Activated T-cell treated with anti-CD3 and anti-CD28 coated beads, Interleukin-2, amount 50 U/mL, for 1 hour (primary cell): Measurements from ENCODE around the gene MRPS18A.

Source experiments
- DNase-seq: peaks from one replicate; pipeline ENCODE4 v3.0.0-alpha.2; 2020

Gene MRPS18A

DNA sequence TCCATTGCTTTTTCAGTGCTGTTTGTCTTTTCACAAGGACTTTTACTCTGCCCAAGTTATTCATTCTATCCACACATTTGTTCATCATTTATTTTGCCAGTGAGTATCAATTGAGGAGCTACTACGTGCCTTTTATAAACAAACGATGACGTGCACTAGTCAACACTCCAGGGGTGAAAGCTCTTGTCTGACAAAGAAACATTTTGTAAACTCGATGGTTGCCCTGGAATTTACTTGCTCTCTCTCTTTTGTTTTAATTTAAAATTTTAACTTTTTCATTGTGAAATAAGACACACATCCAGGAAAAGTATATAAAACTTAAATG, 8.3 kb upstream of the MRPS18A start:
- no peak for DNase-seq

DNA sequence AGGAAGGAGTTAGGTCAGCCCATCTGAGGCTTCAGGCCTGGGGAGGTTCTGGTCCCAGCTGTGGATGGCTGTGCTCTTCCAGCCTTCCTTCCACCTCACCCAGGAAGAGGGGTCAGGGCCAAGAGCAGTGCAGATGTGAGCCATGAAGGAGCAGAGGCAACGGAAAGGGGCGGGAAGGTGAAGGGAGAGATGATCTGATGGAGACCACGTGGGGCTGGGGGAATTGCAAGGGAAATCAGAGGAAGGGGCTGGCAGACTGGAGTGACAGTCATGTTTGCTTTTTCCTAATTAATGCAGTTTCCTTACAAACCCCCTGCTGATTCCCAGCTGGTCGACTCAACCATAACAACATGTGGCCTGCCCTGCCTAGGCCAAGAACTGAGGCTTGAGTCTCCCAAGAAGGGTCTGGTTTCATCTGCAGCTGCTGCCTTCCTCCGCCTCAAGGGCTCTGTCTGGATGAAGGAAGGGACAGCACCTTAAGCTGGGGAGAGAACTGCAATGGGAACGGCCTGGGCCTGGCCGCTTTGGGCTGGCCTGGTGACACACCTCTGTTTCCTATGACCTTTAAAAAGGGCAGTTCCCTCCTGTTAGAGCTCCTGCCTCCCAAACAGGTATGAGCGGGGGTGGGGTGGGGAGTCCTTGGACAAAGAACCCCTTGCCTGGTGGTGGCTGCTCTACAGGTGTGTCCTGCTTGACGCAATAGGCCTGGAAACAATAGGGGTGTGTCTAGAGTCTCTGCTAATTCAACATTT, 7.8 kb upstream of the MRPS18A start:
- DNase-seq = no peak

DNA sequence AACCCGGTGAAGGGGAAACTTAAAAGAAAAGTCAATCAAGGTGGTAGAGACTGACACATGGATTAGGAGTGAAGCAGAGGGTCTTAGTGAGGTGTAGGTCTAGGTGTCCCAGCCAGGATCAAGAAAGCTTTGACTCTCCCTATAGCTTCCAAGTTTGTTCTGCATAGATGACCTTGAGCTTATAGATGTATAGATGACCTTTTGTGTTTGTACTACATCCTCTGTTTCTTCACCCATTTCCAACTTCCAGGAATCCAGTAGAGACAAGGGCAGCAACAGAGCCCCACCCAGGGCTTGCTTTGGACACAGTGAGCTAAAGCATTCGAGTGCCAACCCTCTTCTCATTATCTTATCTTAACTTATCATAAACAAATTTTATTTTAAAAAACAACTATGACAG, 1.8 kb upstream of the MRPS18A start:
- no peak for DNase-seq

DNA sequence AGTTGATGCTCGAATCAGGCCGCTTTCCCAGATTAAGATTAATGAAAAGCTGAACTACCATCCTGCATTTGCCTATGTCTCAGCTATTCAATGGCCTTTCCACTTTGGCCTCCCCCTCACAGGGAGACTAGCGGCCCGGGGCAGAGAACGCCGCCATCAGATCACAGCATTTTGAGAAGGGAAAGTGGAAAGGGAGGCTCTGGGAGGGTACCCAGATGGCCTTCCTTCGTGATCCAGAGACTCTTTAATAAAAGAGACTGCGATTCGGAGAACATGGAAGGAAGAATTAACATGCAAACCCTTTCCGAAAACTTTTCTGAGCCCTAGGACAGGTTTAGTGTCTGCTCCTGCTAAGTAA, 533 bp downstream of the MRPS18A start:
- no peak for DNase-seq

DNA sequence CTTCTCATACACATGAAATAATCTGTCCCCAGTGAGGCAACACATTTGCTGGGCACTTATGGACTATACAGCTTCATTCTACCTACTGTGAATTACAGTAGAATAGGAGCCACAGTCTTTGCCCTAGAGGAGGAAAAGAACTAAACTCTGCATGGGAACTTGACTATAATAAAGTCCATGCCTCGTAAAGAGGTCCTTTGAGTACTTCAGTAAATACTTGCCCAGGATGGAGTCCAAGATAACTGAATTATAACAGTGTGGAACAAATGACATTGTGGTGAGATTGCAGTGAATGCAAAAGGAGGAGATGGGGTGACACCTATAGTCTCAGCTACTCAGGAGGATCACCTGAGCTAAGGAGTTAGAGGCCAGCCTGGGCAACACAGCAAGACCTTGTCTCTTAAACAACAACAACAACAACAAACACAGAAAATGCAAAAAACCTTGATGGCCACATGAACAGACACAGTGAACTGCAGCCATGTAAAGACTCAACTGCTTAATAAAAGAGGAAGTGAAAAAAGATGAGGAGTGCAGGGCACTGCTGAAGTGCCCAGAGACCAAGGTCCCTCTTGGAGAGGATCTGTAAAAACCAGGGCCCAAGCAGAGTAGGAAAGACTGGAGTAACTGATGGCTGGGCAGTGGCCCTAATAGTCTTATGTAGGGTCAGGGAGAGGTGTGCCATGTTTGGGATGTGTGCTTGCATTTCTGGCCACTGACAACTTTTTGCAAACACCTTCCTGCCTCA, 3.7 kb downstream of the MRPS18A start:
- DNase-seq = no peak

DNA sequence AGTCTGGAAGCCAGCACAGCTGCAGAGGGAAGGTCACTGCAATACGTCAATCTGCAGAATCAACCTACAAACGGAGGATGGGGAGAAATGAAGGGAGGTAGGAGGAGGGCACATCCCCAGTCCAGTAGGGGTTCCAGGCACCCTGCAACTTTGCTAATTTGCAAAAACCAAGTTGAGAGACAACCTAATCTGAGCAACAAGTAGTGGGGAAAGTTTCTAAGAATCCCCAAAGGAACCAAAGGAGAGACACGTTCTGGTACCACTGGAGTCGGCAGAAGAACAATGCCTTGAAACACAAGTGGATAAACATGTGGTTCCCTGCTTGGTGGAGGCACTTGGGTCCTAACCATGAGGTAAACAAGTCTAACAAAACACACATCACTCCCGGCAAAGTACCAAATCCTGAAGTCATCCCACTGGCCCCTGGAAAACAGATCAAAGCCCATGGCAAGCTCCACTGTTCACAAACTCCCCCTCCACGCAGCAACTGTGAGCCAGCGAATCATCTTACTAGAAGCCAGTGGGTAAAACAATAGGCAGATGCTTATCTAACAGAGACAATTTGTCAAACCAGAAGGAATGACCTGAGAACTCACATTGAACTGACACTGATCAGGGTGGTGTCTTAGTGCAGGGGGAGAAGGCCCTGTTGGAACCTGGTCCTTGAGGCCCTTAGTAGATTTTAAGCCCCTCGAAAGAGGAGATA, 4.7 kb downstream of the MRPS18A start:
- DNase-seq = no peak

DNA sequence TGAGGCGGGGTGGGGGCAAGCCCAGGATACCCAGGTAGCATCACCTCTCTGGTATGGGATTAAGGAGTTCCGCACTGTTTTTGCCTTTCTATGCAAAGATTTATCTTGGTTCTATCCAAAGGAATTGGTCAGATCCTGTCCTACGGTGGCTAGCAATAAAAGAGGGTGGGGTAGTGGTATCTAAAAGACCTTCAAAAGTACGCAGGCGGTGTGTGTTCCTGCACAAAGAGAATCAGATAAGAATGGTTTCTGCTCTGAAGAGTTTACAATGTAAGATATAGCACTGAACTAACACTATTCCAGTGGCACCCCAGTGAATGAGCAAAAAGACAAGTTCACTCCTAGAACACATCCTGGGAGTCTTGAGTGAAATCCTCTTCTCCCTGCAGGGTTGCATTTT, 6.3 kb downstream of the MRPS18A start:
- DNase-seq = no peak

DNA sequence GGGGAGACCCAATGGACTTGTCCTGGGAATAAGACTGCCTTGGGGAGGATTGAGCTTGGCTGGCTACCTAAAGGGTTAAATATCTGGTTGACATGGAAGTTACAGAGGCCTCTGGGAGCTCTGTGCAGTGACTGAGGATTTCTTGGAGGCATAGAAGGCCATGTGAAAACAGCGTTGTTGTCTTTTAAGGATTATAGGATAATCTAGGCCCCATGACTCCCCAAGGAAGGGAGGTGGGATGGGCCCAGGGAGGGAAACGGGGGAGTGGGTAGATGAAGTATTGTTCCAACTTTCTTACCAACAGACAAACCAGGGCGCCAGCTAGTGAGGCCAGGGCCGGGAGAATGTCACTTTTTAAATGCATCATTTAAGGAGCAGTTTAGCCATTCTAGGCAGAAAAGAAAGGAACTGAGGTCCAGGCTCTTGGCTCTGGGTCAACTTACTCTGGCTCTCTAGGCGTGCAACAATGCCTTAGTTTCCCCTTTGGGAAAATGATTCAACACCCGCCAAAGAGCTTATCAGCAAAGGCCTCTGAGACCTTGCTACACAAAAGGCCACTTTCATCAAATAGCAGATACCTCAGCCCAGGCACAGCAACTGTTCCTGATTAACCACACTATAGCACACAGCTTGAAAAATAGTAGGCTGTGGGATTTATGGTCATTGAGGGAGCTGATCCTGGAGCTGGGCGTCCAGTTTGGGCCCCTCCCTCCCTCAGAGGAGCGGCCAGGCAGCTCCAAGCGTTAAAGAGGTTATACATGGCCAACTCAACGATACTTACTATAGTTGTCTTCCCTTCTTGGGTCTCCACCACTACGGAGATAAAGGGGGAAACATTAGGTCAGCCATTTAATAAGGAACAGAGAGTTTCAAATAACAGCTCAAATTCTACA, 7.0 kb downstream of the MRPS18A start:
- DNase-seq = no peak

DNA sequence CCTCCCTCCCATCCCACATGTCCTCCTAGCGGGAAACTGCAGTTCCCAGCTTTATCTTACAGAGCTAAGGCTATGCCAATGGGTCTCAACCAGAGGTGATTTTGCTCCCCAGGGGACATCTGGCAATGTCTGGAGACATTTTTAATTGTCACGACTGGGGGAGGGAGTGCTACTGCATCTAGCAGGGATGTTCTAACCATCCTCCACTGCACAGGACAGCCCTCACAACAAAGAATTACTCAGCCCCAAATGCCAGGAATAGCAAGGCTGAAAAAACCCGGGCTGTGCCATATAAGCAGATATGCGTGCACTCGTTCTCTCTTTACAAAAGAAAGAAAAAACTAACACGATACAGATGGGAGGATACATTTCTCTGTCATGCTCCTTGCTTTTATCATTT, 8.5 kb downstream of the MRPS18A start:
- no peak for DNase-seq

DNA sequence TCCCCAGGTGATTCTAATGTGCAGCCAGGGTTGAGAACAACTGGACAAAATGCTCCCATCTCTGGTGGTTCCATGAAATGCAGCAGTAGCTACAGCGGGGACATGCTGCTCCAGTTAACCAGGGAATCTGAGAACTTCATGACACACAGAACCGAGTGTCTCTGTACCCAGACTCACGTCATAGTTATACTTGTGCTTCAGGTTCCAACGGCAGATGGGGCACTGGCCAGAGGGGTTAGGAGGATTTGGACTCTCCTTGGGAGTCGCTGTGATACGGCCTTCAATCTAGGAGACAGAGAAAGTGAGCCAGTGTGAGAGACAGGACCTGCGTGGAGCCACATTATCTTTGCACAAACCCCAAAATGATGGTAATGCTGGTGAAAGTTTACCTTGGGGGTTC, 9.2 kb downstream of the MRPS18A start:
- DNase-seq = no peak

DNA sequence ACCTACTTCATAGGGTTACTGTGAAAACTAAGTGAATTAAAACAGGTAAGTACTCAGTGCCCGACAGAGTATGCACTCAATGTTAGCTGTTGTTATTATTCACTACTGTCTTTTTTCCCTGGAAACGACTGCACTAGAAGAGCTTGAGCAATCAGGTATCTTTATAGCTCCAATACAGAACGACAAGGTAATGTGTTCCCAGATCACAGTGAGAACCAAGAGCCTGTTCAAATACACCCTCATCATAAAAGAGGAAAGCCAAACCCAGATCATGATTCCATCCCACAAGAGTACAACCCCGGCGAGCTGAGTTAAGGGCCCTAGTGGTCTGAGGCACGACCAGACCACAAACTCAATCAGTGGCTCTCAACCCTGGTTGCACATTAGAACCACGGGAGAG, 9.8 kb downstream of the MRPS18A start:
- no peak for DNase-seq

DNA sequence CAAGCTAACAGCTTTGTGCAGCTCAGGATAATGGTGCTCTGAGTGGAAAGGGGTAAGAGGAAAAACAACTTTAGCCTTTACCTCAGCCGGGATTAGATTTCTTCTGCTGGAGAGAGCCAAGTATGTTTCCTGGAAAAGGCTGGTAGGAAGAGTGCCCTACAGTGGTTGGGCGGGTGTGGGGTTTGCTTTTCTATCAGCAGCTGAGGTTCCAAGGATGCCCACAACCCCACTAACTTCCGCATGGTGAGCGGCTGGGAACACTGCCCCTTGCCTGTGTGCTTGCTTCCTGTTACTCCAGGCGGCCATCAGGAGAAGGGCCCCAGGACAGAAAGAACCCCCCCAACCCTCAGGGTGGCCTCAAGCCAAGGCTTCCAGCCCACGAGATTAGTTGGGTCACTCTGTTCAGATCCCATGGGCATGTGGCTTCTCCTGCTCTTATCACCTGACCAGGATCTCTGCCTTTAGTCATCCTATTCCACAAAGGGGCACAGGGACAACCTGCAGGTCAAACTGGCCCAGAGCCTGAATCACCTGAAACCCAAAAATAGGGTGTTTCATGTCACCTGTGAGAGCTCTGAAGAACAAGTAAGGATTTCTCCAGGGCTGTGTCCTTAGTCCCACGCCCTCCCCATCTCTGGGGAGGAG, 10.5 kb downstream of the MRPS18A start:
- no peak for DNase-seq

DNA sequence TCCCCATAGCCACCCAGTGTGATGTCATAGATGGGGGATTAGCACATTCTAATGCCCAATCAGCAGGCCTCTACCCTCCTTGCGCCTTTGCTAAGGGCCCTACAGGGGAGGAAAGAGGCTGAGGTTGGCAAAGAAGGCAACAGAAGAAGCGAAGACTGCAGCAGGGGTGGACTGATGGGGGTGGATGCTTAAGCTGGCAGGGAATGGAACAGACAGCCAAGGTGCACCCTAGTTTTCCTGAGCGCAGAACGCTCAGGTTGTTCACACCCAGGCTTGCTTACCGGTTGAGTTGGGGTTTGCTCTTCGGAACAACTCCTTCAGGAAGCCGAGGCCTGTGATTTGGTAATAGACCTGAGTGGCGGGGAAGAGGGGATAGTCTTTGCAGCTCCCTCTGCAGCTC, 12.7 kb downstream of the MRPS18A start:
- DNase-seq = no peak

DNA sequence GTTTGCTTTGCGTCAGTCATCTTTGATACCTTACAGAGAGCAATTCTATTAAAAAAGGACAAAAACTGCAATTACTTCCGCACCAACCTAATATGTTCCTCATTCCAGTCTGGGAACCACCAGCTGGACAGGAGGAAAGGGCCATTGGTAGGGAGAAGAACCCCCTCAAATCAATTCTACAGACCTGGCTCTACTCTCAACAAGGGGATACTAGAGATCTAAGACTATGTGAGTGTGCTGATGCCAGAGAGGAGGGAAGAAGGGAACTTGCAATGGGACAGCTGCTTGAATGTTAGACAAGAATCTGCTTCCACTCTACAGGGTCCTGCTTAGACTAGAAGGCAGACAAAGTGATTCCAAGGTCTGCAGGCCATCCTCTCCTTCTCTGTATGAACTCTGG, 13.3 kb downstream of the MRPS18A start:
- no peak for DNase-seq

DNA sequence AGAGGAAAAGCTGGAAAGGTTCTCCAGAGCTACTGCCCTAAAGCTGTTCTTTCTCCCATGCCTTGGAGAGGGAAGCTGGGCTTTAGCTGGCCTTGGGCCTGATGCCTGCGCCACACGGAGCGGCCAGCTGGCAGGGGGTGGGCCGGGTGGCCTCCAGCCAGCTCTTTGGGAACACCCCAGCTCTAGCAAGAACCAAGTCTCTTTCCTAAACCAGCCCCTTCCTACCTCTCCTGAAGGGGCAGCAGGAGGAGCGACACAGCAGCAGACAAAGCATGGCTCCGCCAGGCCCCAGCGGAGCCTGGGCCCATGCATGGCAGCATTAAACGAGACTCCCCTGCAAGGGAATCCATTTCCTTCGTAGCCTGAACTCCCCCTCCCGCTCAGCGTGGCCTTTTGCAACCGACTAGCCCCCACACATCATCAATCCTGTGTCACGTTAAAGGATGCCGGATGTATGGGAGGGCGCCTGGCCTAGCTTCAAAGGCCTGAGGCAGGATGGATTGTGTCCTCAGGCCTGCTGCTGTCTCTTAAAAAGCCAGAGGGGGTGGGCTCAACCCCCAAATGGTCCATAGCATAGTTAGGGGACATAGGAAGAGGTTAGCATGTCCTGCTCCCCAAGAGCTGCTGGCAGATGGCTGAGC, 14.0 kb downstream of the MRPS18A start:
- no peak for DNase-seq

DNA sequence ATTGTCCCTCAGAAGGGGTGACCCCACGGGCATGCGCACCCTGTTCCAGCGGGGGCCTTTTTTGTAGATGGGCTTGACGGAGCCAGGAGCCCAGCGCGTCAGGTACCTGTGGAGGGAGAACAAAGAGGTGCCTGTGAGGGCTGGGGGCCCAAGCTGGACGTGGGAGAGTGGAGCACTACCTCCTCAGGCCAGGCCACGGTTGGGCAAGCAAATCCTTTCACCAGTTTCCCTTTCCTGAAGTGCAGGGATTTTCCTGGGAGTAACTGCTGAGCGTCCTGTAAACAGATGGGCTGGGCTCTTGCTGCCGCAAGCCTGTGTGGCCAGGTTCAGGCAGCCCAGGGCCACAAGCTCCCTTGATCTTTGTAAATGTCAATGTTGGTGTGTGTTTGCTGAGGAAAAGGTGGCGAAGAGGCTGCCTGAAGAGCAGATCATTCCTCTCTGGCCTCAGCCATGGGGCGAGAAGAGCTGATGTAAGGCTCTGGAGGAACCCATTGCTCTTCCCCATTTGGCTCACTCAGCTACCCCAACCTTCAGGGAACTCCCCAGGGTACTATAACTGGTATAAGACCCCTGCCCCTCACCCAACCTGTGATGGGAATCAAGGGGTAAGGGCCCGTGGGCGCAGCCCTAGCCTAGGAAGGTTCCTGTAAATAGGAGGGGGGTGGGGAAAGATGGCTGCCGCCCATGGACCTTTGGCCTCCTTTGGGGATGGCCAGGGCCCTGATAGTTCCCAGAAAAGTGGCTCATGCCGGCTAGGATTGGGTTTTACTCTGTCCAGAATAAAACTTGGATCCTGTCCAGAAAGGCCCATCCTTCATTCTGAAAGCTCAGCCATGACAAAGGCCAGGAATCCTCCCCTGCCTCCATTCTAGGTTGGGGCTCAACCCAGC, 15.5 kb downstream of the MRPS18A start:
- no peak for DNase-seq

DNA sequence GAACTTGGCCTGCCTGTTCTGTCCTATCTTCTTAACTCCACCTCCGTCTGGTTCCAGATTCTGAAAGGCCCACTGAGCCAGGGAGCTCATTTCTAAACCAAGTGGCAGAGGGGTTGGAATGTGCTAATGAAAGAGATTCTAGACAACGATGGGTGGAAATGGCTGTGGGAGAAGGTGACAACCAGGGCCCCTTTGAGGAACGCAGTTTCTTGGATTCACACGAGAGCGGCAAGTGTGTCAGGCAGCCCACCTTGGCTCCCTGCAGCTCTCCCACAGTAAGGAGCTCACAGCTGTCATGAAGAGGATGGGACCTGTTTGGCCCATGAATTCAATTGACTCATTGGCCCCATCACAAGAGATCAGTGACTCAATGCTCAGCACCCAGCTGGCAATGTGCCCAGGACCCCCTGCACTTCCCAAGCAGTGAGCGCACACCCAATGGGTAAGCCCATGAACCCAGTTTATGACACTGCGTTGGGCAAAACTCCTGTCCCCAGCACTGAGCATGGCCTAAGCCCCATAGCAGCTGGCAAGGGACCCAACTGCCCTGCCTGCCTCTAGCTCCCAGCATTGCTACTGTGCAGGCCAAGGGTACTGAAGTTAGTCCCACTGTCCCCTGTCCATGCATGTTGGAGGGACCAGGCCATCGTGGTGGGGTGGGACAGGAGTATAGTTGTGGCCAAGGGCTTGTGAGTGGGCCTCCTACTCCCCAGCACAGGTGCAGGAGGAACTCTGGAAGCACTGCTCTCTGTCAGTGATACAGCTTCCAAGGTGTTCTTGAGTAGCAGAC, 16.4 kb downstream of the MRPS18A start:
- DNase-seq = no peak

DNA sequence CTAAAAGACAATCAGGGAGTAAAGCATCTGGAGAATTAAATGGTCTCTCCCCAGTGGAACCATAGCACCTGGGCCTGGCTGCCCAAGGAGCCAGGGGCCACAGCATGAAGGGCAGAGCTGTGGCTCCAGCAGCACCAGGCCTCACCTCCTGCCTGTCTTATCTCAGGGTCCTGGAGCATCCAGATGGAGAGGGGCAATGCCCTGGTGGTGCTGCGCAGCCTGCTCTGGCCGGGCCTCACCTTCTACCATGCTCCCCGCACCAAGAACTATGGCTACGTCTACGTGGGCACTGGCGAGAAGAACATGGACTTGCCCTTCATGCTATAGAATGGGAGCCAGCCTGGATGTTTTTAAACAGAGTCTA, 17.0 kb downstream of the MRPS18A start:
- no peak for DNase-seq

DNA sequence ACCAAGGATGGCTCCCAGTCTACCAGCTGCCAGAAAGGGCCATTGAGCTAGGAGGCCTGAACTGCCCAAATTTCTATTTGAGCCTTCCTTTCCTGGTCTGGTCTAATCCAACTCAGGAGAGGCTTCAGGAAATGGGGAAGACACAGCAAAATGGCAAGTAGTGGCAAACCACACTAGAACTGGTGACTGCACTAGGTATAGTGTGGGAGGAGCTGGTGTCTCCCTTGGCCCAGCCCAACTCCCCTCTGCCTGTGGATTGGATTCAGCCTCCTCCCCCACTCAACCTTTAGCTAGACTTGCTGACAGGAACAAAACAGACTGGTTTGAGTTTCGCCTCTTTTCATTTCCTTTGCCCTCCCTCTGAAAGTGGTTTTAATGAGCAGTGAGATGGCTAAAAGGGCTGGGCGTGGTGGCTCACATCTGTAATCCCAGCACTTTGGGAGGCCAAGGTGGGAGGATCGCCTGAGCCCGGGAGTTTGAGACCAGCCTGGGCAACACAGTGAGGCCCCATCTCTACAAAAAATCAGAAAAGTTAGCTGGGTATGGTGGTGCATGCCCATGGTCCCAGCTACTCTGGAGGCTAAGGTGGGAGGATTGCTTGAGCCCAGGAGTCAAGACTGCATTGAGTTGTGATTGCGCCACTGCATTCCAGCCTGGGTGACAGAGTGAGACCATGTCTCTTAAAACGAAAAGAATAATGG, 17.5 kb downstream of the MRPS18A start:
- DNase-seq = no peak
